NCI-H446 (cell line): Measurements from ENCODE around the gene LSAMP.

Source experiments
- DNase-seq, 2 experiments: peaks; one replicate each; lab custom pipeline; 2025; lab: John Stamatoyannopoulos, UW

Gene LSAMP

GRCh38 chr3:116052602-116053001 lies 392.7 kb downstream of the LSAMP start:
- no peak for DNase-seq

DNA sequence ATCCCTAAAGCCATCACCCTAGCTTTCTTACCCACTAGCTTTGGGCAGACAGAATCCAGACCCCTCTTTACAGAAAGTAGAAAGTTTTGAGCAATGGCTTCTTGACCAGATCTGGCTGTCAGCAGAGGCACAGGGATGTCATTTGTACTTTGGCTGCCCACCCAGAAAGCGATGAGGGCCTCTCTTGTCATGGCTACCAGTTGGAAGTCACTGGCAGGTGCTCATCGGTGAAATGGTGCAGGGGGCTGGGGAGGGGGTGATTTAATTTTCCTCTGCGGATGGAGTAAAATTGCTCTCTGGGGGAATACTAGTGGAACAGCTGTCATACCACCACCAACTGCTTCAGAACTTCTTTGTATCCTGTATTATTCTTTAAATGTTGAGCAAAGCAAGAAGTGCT lies 393.7 kb downstream of the LSAMP start:
- peak in 1 of 2 experiments; percentile 58 for DNase-seq

DNA sequence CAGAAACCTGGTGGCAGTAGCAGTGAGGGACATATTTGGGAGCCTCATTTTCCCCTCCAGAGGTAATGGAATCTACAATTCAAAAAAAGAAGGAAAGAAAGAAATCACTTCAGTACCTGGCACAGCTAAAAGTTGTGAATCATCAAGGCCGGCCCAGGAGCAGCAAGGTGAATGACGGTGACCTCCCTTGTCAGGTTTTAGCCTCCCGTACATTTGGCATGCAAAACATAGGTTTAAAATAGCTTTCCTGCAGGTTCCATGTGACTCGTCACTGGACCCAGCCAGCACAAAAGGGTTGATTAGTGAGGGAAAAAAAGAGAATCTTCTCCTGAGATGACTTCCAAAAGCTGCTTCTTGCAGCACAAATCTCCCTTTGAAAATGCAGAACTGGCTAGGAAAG lies 394.2 kb downstream of the LSAMP start:
- no peak for DNase-seq

GRCh38 chr3:116050311-116050915 lies 394.9 kb downstream of the LSAMP start:
- peak; percentile 58 to 81 for DNase-seq

GRCh38 chr3:116048991-116049390 lies 396.3 kb downstream of the LSAMP start:
- peak; percentile 88 to 96 for DNase-seq

DNA sequence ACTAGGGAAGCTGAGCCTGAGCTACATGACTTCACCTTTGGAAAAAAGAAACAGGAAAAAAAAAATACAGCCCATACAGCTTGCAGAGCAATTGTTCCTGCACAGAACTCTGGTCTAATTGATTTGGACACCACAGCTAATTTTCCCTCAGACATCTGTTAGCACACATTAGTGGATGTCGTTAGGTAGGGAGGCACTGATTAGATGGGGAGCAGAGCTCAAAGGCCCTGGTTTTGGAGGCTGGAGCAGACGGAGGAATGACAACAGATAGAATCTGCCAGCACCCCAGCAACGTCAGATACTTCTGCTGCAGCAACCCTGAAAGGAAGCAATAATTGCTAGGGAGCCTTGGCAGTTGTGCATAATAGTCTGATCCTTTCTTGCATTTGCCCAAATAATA lies 398.9 kb downstream of the LSAMP start:
- peak; percentile 84 to 96 for DNase-seq

GRCh38 chr3:116045314-116045713 lies 400.0 kb downstream of the LSAMP start:
- no peak for DNase-seq

- no peak for DNase-seq
Observed at GRCh38 chr3:116040152-116040551, 405.1 kb downstream of the LSAMP start.

DNA sequence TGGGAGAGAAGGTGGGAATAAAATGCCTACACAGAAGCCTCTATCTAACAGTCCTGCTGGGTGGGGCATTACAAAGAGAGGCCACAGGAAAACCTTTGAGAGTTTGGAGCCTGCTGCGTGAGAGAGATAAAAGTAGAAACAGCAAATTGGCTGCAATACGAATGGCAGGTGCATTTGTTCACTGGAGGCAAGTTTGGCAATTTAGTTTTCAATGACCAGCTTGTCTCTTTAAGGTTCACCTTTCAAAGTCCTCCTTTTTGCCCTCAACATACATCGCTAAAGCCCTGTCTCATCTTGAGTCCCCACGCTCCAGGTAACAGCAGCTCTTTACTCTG lies 405.7 kb downstream of the LSAMP start:
- DNase-seq, result no peak

- DNase-seq, result peak in 1 of 2 experiments; percentile 48
Observed at GRCh38 chr3:116038968-116039650, 406.2 kb downstream of the LSAMP start.

DNA sequence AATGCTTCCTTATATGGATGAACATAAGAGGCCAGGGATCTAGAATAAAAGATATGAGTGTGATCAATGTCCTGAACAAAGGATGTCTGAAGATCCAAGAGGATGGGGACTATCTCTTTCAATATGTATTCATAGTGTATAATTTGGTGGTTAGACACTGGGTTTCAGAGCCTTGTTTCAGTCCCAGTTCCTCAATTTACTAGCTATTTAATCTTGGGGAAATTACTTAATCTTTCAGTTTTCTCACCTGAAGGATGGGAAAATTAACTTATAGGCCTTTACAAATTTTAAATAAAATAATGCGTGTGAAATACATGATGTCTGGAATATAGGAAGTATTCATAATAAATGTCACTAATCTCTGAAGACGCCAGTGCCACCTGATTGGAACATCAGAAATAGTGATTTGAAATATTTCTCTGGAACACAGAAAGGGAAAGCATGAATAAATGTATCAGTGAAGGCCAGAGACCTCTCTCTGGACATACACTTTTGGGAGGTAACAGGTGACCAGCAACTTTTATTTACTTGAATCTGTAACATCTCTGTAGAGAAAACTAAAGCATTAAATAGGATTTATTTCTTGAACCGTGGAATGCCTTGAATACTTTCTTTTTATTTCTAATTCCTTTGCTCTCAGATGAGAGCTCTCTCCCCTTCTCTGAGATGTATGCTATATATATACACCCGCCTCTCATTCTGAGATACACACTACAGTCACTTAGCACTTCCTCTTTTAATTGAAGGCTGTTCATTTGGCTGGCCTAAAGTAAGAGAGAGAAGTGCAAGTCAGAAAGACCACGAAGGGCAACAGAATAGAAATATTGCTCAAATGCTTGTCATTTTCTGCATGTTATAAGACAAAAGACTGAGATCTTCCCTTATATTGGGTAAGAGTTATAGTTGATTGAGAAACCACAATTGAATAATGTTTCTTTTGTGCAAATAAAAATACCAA lies 407.1 kb downstream of the LSAMP start:
- no peak for DNase-seq

GRCh38 chr3:116035429-116035828 lies 409.9 kb downstream of the LSAMP start:
- DNase-seq, result no peak

- peak; percentile 77 to 82 for DNase-seq
Observed at GRCh38 chr3:116034794-116035193, 410.5 kb downstream of the LSAMP start.

- peak; percentile 77 to 91 for DNase-seq
Observed at GRCh38 chr3:116034086-116034485, 411.2 kb downstream of the LSAMP start.

- no peak for DNase-seq
Observed at GRCh38 chr3:116033516-116033915, 411.8 kb downstream of the LSAMP start.

DNA sequence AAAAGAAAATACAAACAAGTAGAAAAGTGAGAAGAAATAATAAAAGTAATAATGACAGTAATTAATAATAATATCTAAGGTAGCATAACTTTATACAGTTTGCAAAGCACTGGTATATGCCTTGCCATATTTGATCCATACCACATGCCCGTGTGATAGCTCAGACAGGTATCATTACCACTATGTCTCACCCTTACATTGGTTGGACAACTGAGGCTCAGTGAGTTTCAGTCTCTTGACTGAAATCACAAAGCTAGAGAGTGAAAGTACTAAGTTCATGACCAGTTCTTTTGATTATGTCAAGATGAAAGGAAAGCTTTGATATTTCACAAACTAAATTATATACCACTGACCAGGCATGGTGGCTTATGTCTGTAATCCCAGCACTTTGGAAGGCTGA lies 413.1 kb downstream of the LSAMP start:
- no peak for DNase-seq

DNA sequence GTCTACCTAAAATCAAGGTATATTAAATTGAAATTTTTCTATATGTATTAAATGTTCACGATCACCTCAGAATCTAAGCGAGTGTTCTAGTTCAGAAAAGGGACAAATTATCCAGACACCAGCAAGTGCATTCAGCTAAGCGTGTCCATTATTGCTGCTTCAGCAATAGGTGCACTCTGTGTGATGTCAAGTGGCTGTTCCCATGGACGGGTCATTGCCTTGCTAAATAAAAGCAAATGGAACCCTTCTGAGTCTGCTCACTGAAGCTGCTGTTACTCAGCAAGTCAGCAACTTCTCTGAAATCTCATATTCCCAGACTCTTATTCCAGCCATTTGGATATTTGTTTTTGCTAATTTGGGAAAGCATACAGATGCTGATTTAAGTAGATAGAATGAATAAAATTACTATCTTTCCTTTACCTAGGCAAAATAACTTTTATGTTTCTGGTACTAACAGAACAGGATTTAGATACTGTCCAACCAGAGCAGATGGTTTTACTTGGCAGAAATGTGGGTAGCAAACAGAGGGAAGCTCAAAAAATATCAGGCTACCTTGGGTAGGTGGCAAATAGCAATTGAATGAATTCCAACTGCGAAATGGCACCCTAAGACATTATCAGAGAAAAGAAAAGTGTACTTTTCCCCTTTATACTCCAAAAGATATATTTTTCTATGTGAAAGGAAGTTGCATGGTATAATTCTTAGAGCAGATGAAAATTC lies 415.0 kb downstream of the LSAMP start:
- DNase-seq, result peak; percentile 67 to 77

- no peak for DNase-seq
Observed at GRCh38 chr3:116029266-116029665, 416.0 kb downstream of the LSAMP start.

DNA sequence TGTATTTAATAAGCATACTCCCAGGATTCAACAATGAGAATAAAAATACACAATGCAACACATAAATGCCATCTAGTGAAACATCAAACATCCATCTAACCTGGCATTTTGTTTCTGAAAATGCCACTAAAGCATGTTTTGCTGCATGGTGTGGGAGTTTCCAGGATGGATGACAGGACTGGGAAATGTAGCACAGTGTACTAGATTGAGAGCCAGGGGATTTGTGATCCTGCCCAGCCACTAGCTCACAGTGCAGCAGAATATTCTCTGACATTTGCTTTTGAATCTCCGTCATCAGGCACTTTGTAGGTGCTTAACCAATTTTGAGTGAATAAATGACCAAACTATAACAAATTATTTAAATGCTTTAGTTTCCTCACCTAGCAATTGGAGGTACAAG lies 417.1 kb downstream of the LSAMP start:
- no peak for DNase-seq

DNA sequence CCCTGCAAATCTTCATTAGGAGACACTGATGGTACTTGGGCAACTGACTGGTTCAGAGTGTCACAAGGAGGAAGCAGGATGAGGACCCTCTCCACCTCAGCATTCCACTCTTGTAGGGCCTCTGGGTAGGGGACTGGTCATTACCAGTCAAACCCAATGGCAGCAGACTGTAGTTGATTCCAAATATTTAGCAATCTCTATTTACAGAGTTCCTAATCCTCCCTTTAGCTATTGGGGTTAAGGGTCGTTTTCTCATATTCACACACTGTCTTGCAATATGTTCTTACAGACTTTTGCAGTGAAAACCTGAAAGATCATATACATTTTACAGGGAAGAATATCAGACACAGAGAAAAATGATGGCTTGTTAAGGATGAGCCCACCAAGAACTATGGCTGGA lies 424.3 kb downstream of the LSAMP start:
- no peak for DNase-seq

- DNase-seq, result peak; percentile 54 to 76
Observed at GRCh38 chr3:116020495-116020894, 424.8 kb downstream of the LSAMP start.

GRCh38 chr3:116019254-116019763 lies 426.0 kb downstream of the LSAMP start:
- DNase-seq, result no peak
